ENCODE data around the gene ERC2. TPM values are rescaled to one million over a fixed set of nuclear protein-coding genes. Genes with fewer than 3 reads are reported as not detected.

Gene ERC2
- total RNA-seq, 2 donors from 2014 or later: 0.21 to 0.30 TPM

DNA sequence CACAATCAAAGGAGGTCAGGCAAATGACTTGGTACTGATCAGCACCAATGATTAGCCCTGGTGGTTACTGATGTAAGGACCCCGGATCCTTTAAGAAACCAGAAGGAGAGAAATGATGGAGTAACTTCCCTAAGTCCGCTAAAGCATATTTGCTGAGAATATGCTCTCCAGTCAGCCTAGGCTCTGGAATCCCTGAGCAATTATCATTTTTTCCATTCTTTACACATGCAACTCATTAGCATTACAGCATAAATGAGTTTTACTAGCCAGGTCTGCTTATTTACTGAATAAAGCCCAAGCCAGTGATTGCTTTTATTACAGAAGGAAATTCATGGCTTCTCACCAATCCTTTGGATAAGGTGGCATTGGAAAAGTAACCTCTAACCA, 842.0 kb downstream of the ERC2 start:
- no peaks in the 10 kb centered on the region for H3K9me3 ChIP-seq

GRCh38 chr3:55624238-55624637, 844.0 kb downstream of the ERC2 start:
- H3K4me3 ChIP-seq: no peak overlapping the region
- H3K9ac ChIP-seq (ENCODE audit: low read depth in 2 of 2, low read length in 2 of 2): no peak overlapping the region
- no peak overlapping the region for H3K27ac ChIP-seq
- no peaks in the 10 kb centered on the region for H3K4me1 ChIP-seq
- intact Hi-C loops (cut with DNase I): no loop called here
- H3K36me3 ChIP-seq: no peaks in the 10 kb centered on the region
- TF ChIP-seq CTCF (IDR thresholded peaks at IDR 0.05): no peak
- DNase-seq: no peak
- H3K9me3 ChIP-seq: no peaks in the 10 kb centered on the region
- H3K27me3 ChIP-seq: no peaks in the 10 kb centered on the region

More for the DNA sequence above, 842.0 kb downstream of the ERC2 start:
- Histone ChIP-seq H3K36me3 (no peaks in the 10 kb centered on the region), H3K27ac (no peak overlapping the region), H3K27me3 (no peaks in the 10 kb centered on the region), H3K9ac (ENCODE audit: low read depth in 2 of 2, low read length in 2 of 2) (no peak overlapping the region), H3K4me3 (no peak overlapping the region), H3K4me1 (no peaks in the 10 kb centered on the region)
- DNase-seq: no peak
- intact Hi-C loops (cut with DNase I): no loop called here
- TF ChIP-seq CTCF (IDR thresholded peaks at IDR 0.05): no peak

DNA sequence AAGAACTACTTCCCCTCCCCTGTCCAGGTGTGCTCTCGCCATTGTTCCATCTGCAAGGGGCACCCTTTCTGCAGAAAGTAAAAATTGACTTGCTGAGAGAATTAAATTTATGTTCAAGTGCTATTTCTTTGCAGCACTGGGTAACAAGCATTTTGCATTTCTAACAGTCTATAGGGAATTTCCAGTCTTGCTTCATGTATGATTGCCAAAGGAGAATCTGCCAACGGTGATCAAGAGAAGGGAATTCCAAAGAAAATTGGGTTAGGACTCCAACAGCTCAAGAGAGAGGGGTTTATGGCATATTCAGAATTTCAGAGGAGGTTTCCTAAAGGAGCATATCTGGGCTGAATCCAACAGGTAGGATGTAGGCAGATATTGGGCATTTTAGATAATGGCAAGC, 844.5 kb downstream of the ERC2 start:
- Histone ChIP-seq H3K9me3 (no peaks in the 10 kb centered on the region), H3K4me1 (no peaks in the 10 kb centered on the region), H3K36me3 (no peaks in the 10 kb centered on the region), H3K9ac (ENCODE audit: low read depth in 2 of 2, low read length in 2 of 2) (no peak overlapping the region), H3K27me3 (no peaks in the 10 kb centered on the region), H3K4me3 (no peak overlapping the region), H3K27ac (no peak overlapping the region)
- no peak for DNase-seq
- TF ChIP-seq CTCF (IDR thresholded peaks at IDR 0.05): no peak
- intact Hi-C loops (cut with DNase I): no loop called here

DNA sequence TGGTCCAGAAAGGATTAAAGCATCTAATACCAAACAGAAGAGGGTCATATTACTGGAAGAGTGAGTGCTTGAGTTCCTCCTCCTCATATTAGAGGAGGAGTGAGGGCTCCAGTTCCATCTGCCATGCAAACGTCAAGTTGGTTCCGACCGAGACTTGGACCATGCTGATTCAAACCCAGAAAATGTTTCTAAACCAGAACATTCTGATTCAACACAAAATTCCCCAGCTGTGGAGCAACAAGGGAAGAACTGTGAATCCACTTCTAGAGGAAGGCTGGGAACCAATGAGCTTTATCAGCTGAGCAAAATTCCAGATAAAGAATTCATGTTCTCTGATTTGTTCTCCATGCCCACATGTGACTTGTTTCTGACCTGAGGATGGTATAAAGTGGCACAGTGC, 845.5 kb downstream of the ERC2 start:
- Histone ChIP-seq H3K27me3 (no peaks in the 10 kb centered on the region), H3K4me1 (no peaks in the 10 kb centered on the region), H3K4me3 (no peak overlapping the region), H3K36me3 (no peaks in the 10 kb centered on the region), H3K27ac (no peak overlapping the region), H3K9me3 (no peaks in the 10 kb centered on the region), H3K9ac (ENCODE audit: low read depth in 2 of 2, low read length in 2 of 2) (no peak overlapping the region)
- DNase-seq: no peak
- intact Hi-C loops (cut with DNase I): no loop called here
- no peak for TF ChIP-seq CTCF (IDR thresholded peaks at IDR 0.05)

- Histone ChIP-seq H3K9me3 (no peaks in the 10 kb centered on the region), H3K27me3 (no peaks in the 10 kb centered on the region), H3K4me3 (no peak overlapping the region), H3K36me3 (no peaks in the 10 kb centered on the region), H3K9ac (ENCODE audit: low read depth in 2 of 2, low read length in 2 of 2) (no peak overlapping the region), H3K27ac (no peak overlapping the region), H3K4me1 (no peaks in the 10 kb centered on the region)
- intact Hi-C loops (cut with DNase I): no loop called here
- no peak for TF ChIP-seq CTCF (IDR thresholded peaks at IDR 0.05)
- DNase-seq: no peak
Observed at GRCh38 chr3:55622116-55622515, 846.2 kb downstream of the ERC2 start.

DNA sequence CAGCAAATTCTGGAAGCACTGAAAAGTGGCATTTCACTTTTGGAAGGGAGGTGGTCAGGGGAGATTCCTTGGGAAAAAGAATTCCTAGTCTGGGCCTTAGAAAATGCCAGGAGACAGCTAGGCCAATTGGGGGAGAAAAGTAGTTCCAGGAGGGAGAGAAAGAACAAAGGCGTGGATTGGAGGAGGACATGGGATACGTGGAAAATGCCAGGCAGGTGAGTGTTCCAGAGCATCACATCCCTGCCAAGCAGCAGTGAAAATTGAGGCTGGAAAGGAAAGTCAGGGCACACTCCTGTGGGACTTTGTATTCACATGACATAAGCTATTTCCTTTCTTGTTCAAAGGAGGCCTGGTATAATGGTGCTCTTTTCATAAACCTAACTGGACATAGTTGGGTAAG, 846.6 kb downstream of the ERC2 start:
- TF ChIP-seq CTCF (IDR thresholded peaks at IDR 0.05): no peak
- Histone ChIP-seq H3K27ac (no peak overlapping the region), H3K4me1 (no peaks in the 10 kb centered on the region), H3K9me3 (no peaks in the 10 kb centered on the region), H3K9ac (ENCODE audit: low read depth in 2 of 2, low read length in 2 of 2) (no peak overlapping the region), H3K27me3 (no peaks in the 10 kb centered on the region), H3K36me3 (no peaks in the 10 kb centered on the region), H3K4me3 (no peak overlapping the region)
- intact Hi-C loops (cut with DNase I): no loop called here
- DNase-seq: no peak
